ENCODE measurements around the gene CDK4.

CDK4 gene

GRCh38 chr12:57698414-57698813 is 53.7 kb downstream of the CDK4 start:
- no peak overlapping the region for H3K27ac ChIP-seq
- TF ChIP-seq ZFX (IDR thresholded peaks at IDR 0.05), result no peak
- TF ChIP-seq CTCF (conservative IDR thresholded peaks at IDR 0.05), result no peak

All from C4-2B (cell line).